Tibial artery (tissue), 4 donors: Measurements from ENCODE around the gene VHLL.
"Not testable (repeated sequence)": the region's sequence is repeated elsewhere in the genome, so short reads cannot be mapped to it uniquely, and the experiment has no call there.

Experiments
- DNase-seq, 2 donors: peaks; one replicate each; pipeline ENCODE4 v3.0.0-alpha.2; 2019
- H3K27ac ChIP-seq, 2 donors: fragments of 200-600 bp; sonication (generic) in 1 of 2; 1 replicate in 1 of 2; 2 replicates in 1 of 2; pipeline ENCODE4 v1.5.1; 2018 to 2019; ENCODE audit warnings: mild to moderate bottlenecking in 1 of 2
- H3K27me3 ChIP-seq, 2 donors: fragments of 200-600 bp; sonication (generic) in 1 of 2; one replicate each; pipeline versions ENCODE4 v1.5.1 to v1.6.0; 2016 to 2019
- H3K36me3 ChIP-seq, 3 donors: fragments of 200-600 bp; sonication (generic) in 2 of 3; one replicate each; pipeline ENCODE4 v1.5.1; 2016 to 2019; ENCODE audit warnings: mild to moderate bottlenecking in 2 of 3
- H3K4me1 ChIP-seq, 4 donors: fragments of 200-600 bp; sonication (generic) in 2 of 4; 1 replicate in 3 of 4; 2 replicates in 1 of 4; pipeline ENCODE4 v1.5.1; 2016 to 2019
- H3K4me3 ChIP-seq, 2 donors: fragments of 200-600 bp; sonication (generic) in 1 of 2; 1 replicate in 1 of 2; 2 replicates in 1 of 2; pipeline ENCODE4 v1.5.1; 2018 to 2019; ENCODE audit warnings: mild to moderate bottlenecking in 2 of 2
- H3K9me3 ChIP-seq, 3 donors: fragments of 200-600 bp; sonication (generic) in 1 of 3; one replicate each; pipeline ENCODE4 v1.5.1; 2016 to 2019
- CTCF ChIP-seq, 2 experiments: fragments of 200-600 bp in 1 of 2; fragments of 450-650 bp in 1 of 2; IDR thresholded peaks; one replicate each; pipeline ENCODE4 v1.5.1; 2017 to 2019; ENCODE audit warnings: antibody characterized with exemption in 2 of 2, mild to moderate bottlenecking in 1 of 2, moderate library complexity in 1 of 2
- intact Hi-C: fragments of 100-400 bp; cut with DNase I; formaldehyde crosslinking; loops from one replicate; pipeline ENCODE4 v1.15.0; 2023; ENCODE audit warnings: low total_unique reads

VHLL gene

GRCh38 chr1:156298852-156299357 is at the start of gene VHLL:
TSS of gene VHLL (minus strand) at chr1:156299307. CDS start at chr1:156299189, 118 bp downstream.
- Histone ChIP-seq H3K27ac (no peak within 1 kb of the TSS), H3K36me3 (peaks cover 0 to 2% (median 2%) of the 10 kb centered on the region in 3 donors), H3K4me3 (no peak within 1 kb of the TSS), H3K4me1 (peaks cover 0 to 20% (median 14%) of the 10 kb centered on the region in 4 donors), H3K27me3 (no peaks in the 10 kb centered on the region), H3K9me3 (no peaks in the 10 kb centered on the region)
- no peak for TF ChIP-seq CTCF (IDR thresholded peaks at IDR 0.05)
- DNase-seq, result no peak
- intact Hi-C loops, result no loop called here

- intact Hi-C loops, result no loop called here
- no peaks in the 10 kb centered on the region for H3K4me1 ChIP-seq
- DNase-seq, result no peak
- H3K36me3 ChIP-seq, result no peaks in the 10 kb centered on the region
- no peak overlapping the region for H3K4me3 ChIP-seq
- no peaks in the 10 kb centered on the region for H3K9me3 ChIP-seq
- no peak for TF ChIP-seq CTCF (IDR thresholded peaks at IDR 0.05)
- no peak overlapping the region for H3K27ac ChIP-seq
- peaks cover 0 to 15% of the 10 kb centered on the region in 2 donors for H3K27me3 ChIP-seq
Measured at GRCh38 chr1:156347331-156347730, 48.2 kb upstream of the VHLL start.

- Histone ChIP-seq H3K36me3 (no peaks in the 10 kb centered on the region), H3K4me3 (no peak overlapping the region), H3K4me1 (no peaks in the 10 kb centered on the region), H3K27ac (no peak overlapping the region), H3K9me3 (no peaks in the 10 kb centered on the region), H3K27me3 (peaks cover 0 to 15% of the 10 kb centered on the region in 2 donors)
- intact Hi-C loops, result no loop called here
- no peak for TF ChIP-seq CTCF (IDR thresholded peaks at IDR 0.05)
- no peak for DNase-seq
Measured at GRCh38 chr1:156346636-156347035, 47.5 kb upstream of the VHLL start.

GRCh38 chr1:156346035-156346434 is 46.9 kb upstream of the VHLL start:
- H3K4me1 ChIP-seq, H3K27ac ChIP-seq, H3K9me3 ChIP-seq, intact Hi-C loops, H3K36me3 ChIP-seq, DNase-seq, H3K4me3 ChIP-seq: not testable (repeated sequence)
- peaks cover 0 to 15% of the 10 kb centered on the region in 2 donors for H3K27me3 ChIP-seq

- intact Hi-C loops, result no loop called here
- Histone ChIP-seq H3K36me3 (no peaks in the 10 kb centered on the region), H3K27me3 (peaks cover 0 to 15% of the 10 kb centered on the region in 2 donors), H3K9me3 (no peaks in the 10 kb centered on the region), H3K27ac (no peak overlapping the region), H3K4me3 (no peak overlapping the region), H3K4me1 (no peaks in the 10 kb centered on the region)
- DNase-seq, result no peak
- no peak for TF ChIP-seq CTCF (IDR thresholded peaks at IDR 0.05)
Measured at GRCh38 chr1:156344409-156344808, 45.3 kb upstream of the VHLL start.

GRCh38 chr1:156342166-156342955 is 43.3 kb upstream of the VHLL start:
- no peak overlapping the region for H3K4me3 ChIP-seq
- no peak for DNase-seq
- intact Hi-C loops, result no loop called here

More at GRCh38 chr1:156342166-156342955, 43.3 kb upstream of the VHLL start:
- Histone ChIP-seq H3K27me3 (peaks cover 0 to 13% of the 10 kb centered on the region in 2 donors), H3K4me1 (peaks cover 0 to 5% (median under 1%) of the 10 kb centered on the region in 4 donors), H3K9me3 (no peaks in the 10 kb centered on the region), H3K36me3 (no peaks in the 10 kb centered on the region), H3K27ac (no peak overlapping the region)
- TF ChIP-seq CTCF (IDR thresholded peaks at IDR 0.05), result no peak
